ENCODE data around the gene GREB1. TPM values are rescaled to one million over a fixed set of nuclear protein-coding genes. Genes with fewer than 3 reads are reported as not detected.

Gene GREB1
- total RNA-seq, 1 experiment from 2014 or later = 16.5 TPM

- H3K9ac ChIP-seq (ENCODE audit: extremely low read depth, insufficient read length, low read length) = no peak overlapping the region
- TF ChIP-seq CTCF (conservative IDR thresholded peaks at IDR 0.05) = peak; percentile 76
- H3K27ac ChIP-seq (ENCODE audit: insufficient read length, low read depth, low read length) = no peak overlapping the region
- H4K20me1 ChIP-seq (ENCODE audit: control insufficient read depth, insufficient read depth, insufficient read length) = peaks cover 1% of the 10 kb centered on the region
- no peak overlapping the region for H3K14ac ChIP-seq (ENCODE audit: insufficient read depth, low read length)
- Mint-ChIP-seq H3K4me3 (no peak overlapping the region), H3K4me1 (peaks cover 11 to 16% of the 10 kb centered on the region in 2 experiments), H3K36me3 (ENCODE audit: insufficient read depth in 1 of 3, low read depth in 3 of 3) (no peaks in the 10 kb centered on the region), H3K27ac (peak overlapping the region in 1 of 3 experiments; percentile 50; a peak in 1 of 7 replicates), H3K9me3 (no peaks in the 10 kb centered on the region), H3K27me3 (ENCODE audit: low read depth) (no peaks in the 10 kb centered on the region; the same call in 1 of the 2 replicates)
- WGBS (ENCODE audit: extremely low coverage, insufficient read length, low lambda C conversion rate) = no CpG with 5 or more reads among the region's 7 CpGs
- H2BK12ac ChIP-seq (ENCODE audit: insufficient read length, low read depth, low read length) = no peak overlapping the region
- no peak overlapping the region for H2AK5ac ChIP-seq (ENCODE audit: insufficient read length, low read length)
- H3K4me2 ChIP-seq (ENCODE audit: insufficient read depth, insufficient read length, low read length) = no peak overlapping the region
- no peak overlapping the region for H3K4ac ChIP-seq (ENCODE audit: low read depth, low read length)
- no peaks in the 10 kb centered on the region for H3K9me3 ChIP-seq (ENCODE audit: control insufficient read depth, low read depth, low read length)
- no peak overlapping the region for H2AFZ ChIP-seq (ENCODE audit: low read length)
- no peaks in the 10 kb centered on the region; the same call in 1 of the 2 replicates for H3K79me2 ChIP-seq (ENCODE audit: insufficient read depth, low read length)
- no peak overlapping the region for H2BK20ac ChIP-seq (ENCODE audit: low read depth, low read length, poor library complexity, severe bottlenecking)
- H2BK15ac ChIP-seq (ENCODE audit: low read depth, low read length) = no peak overlapping the region
- H3K18ac ChIP-seq (ENCODE audit: insufficient read length, low read depth, low read length) = no peak overlapping the region
- no peak overlapping the region for H3K23ac ChIP-seq (ENCODE audit: insufficient read length, low read depth, low read length)
- DNase-seq = no peak
- no peaks in the 10 kb centered on the region for H3K23me2 ChIP-seq (ENCODE audit: insufficient read length, low read depth, low read length, poor library complexity, severe bottlenecking)
- no peak overlapping the region for H3K56ac ChIP-seq (ENCODE audit: insufficient read length, low read depth, low read length)
- no peaks in the 10 kb centered on the region for H3K27me3 ChIP-seq (ENCODE audit: insufficient read depth, low read length)
- H4K91ac ChIP-seq (ENCODE audit: insufficient read length, low read depth, low read length) = no peak overlapping the region
- no peak overlapping the region for H2BK5ac ChIP-seq (ENCODE audit: insufficient read length, low read length)
- H3K4me1 ChIP-seq (ENCODE audit: insufficient read depth, low read length) = peaks cover 7% of the 10 kb centered on the region; the same call in 1 of the 2 replicates
- no peak overlapping the region for H4K5ac ChIP-seq (ENCODE audit: insufficient read length, low read depth, low read length)
- no peak overlapping the region for H3T11ph ChIP-seq (ENCODE audit: low read length)
- H3K79me1 ChIP-seq (ENCODE audit: insufficient read depth, low read depth, low read length, poor library complexity, severe bottlenecking) = no peaks in the 10 kb centered on the region
- no peak overlapping the region for H4K8ac ChIP-seq (replicated peaks; ENCODE audit: insufficient read length, low read depth, low read length)
- no peak overlapping the region for H2BK120ac ChIP-seq (ENCODE audit: low read depth, low read length, poor library complexity, severe bottlenecking)
Measured at GRCh38 chr2:11534746-11535484, 1.1 kb downstream of the GREB1 start.
